B cell (primary cell): Measurements from ENCODE around the gene SDR42E1.

Source experiments
- EZH2 ChIP-seq: IDR thresholded peaks from 2 replicates; pipeline ENCODE4 v1.6.1; 2012; ENCODE audit warnings: borderline replicate concordance, low read depth, mild to moderate bottlenecking, moderate library complexity, low read length; ENCODE audit not compliant: insufficient read depth, poor library complexity, severe bottlenecking
- TF ChIP-seq, protein P1 (sequence below): fragments of 200-600 bp; IDR thresholded peaks from one replicate; pipeline ENCODE4 v1.8.0; 2022; ENCODE audit warnings: antibody characterized with exemption, mild to moderate bottlenecking

GRCh38 chr16:81975637-81976036, 35.6 kb downstream of the SDR42E1 start:
- TF ChIP-seq, protein P1, sequence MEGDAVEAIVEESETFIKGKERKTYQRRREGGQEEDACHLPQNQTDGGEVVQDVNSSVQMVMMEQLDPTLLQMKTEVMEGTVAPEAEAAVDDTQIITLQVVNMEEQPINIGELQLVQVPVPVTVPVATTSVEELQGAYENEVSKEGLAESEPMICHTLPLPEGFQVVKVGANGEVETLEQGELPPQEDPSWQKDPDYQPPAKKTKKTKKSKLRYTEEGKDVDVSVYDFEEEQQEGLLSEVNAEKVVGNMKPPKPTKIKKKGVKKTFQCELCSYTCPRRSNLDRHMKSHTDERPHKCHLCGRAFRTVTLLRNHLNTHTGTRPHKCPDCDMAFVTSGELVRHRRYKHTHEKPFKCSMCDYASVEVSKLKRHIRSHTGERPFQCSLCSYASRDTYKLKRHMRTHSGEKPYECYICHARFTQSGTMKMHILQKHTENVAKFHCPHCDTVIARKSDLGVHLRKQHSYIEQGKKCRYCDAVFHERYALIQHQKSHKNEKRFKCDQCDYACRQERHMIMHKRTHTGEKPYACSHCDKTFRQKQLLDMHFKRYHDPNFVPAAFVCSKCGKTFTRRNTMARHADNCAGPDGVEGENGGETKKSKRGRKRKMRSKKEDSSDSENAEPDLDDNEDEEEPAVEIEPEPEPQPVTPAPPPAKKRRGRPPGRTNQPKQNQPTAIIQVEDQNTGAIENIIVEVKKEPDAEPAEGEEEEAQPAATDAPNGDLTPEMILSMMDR: no peak
- TF ChIP-seq EZH2: no peak
